Measurements from ENCODE around the gene TPRA1.
"Not testable (repeated sequence)": the region's sequence is repeated elsewhere in the genome, so short reads cannot be mapped to it uniquely, and the experiment has no call there.

TPRA1 gene

GRCh38 chr3:127536830-127537812, 53.4 kb downstream of the TPRA1 start:
- DNase-seq (ENCODE audit: low spot score), result peak; percentile 68

GRCh38 chr3:127535901-127536829, 54.4 kb downstream of the TPRA1 start:
- no peak for DNase-seq (ENCODE audit: low spot score)

GRCh38 chr3:127535106-127535785, 55.3 kb downstream of the TPRA1 start:
- DNase-seq (ENCODE audit: low spot score), result peak; percentile 45

GRCh38 chr3:127534564-127534963, 56.0 kb downstream of the TPRA1 start:
- DNase-seq (ENCODE audit: low spot score), result peak; percentile 29

- DNase-seq (ENCODE audit: low spot score), result no peak
Observed at GRCh38 chr3:127534161-127534451, 56.4 kb downstream of the TPRA1 start.

GRCh38 chr3:127532561-127533203, 57.9 kb downstream of the TPRA1 start:
- DNase-seq (ENCODE audit: low spot score), result peak; percentile 37

- DNase-seq (ENCODE audit: low spot score), result no peak
Observed at GRCh38 chr3:127531821-127532220, 58.7 kb downstream of the TPRA1 start.

GRCh38 chr3:127530863-127531262, 59.7 kb downstream of the TPRA1 start:
- not testable (repeated sequence) for DNase-seq (ENCODE audit: low spot score)

GRCh38 chr3:127529346-127530188, 61.0 kb downstream of the TPRA1 start:
- no peak for DNase-seq (ENCODE audit: low spot score)

- no peak for DNase-seq (ENCODE audit: low spot score)
Observed at GRCh38 chr3:127525373-127525772, 65.2 kb downstream of the TPRA1 start.

- no peak for DNase-seq (ENCODE audit: low spot score)
Observed at GRCh38 chr3:127524296-127524896, 66.1 kb downstream of the TPRA1 start.
